Uterus (tissue), 2 donors: ENCODE measurements around the gene SYTL3.

ENCODE experiments used
- CTCF ChIP-seq, 4 experiments: fragments of 200-600 bp in 2 of 4; fragments of 450-650 bp in 2 of 4; sonication (generic) in 2 of 4; IDR thresholded peaks; one replicate each; pipeline ENCODE4 v1.5.1; 2016 to 2019; ENCODE audit warnings: antibody characterized with exemption in 4 of 4, mild to moderate bottlenecking in 2 of 4, moderate library complexity in 1 of 4
- POLR2A ChIP-seq, 2 donors: fragments of 450-650 bp; IDR thresholded peaks; one replicate each; pipeline ENCODE4 v1.6.1; 2016; ENCODE audit warnings: antibody characterized with exemption in 2 of 2, mild to moderate bottlenecking in 1 of 2, moderate library complexity in 1 of 2

- no peak for TF ChIP-seq CTCF (IDR thresholded peaks at IDR 0.05)
- TF ChIP-seq POLR2A (IDR thresholded peaks at IDR 0.05): no peak
Measured at GRCh38 chr6:158737082-158737709, 87.3 kb downstream of the SYTL3 start.
